HCT116 (cell line): ENCODE measurements around the gene HOTAIR. TPM values are rescaled to one million over a fixed set of nuclear protein-coding genes. Genes with fewer than 3 reads are reported as not detected.

Source experiments
- ATAC-seq: fragments of 200-7000 bp; cut with Tn5 transposase; 2 replicates; pipeline ENCODE4 v1.9.1; 2020; ENCODE audit warnings: mild to moderate bottlenecking, moderate library complexity
- BruUV-seq: library from RNA; stranded (reverse); fragments of 400-500 nt; replicated peaks from 2 replicates; lab custom pipeline; 2021; lab: Mats Ljungman, UMichigan
- CTCF ChIA-PET: fragments of 300-600 bp; sonication (Branson Sonifier 250); formaldehyde crosslinking; loops from one replicate; lab custom pipeline; 2021; ENCODE audit warnings: antibody characterized with exemption; lab: Charles Lee
- POLR2A ChIA-PET: fragments of 300-600, 350-600 bp; sonication (Branson Sonifier 250); formaldehyde crosslinking; loops from one replicate; lab custom pipeline; 2021; ENCODE audit warnings: antibody characterized with exemption; lab: Charles Lee
- RAD21 ChIA-PET, 2 experiments: fragments of 300-600 bp; sonication (Branson Sonifier 250); formaldehyde crosslinking; loops; one replicate each; lab custom pipeline; 2023; ENCODE audit warnings: low total read pairs in 2 of 2; ENCODE audit not compliant: uncharacterized antibody in 2 of 2, unreplicated experiment in 2 of 2, low non-redundant PET in 1 of 2; lab: Charles Lee
- DNase-seq: peaks from one replicate; pipeline ENCODE4 v3.0.0-alpha.2; 2010; ENCODE audit warnings: low read depth, low spot score
- H2AFZ ChIP-seq: fragments of 200-600 bp; shearing (Covaris generic), sonication (generic); 2 replicates; pipeline ENCODE4 v1.6.1; 2017; ENCODE audit warnings: low read depth, mixed run types, mixed read lengths, antibody characterized with exemption, low read length; ENCODE audit not compliant: poor library complexity, severe bottlenecking
- H3K27ac ChIP-seq: 2 replicates; pipeline ENCODE4 v1.5.1; 2012; ENCODE audit warnings: low read depth, low read length
- H3K27me3 ChIP-seq: fragments of 200-600 bp; sonication (generic); 2 replicates; pipeline ENCODE4 v1.6.1; 2016; ENCODE audit warnings: mixed run types, low read length, mixed read lengths; ENCODE audit not compliant: insufficient read depth
- H3K36me3 ChIP-seq, 2 experiments: fragments of 200-500 bp in 1 of 2; fragments of 200-600 bp in 1 of 2; sonication (Bioruptor generic) in 1 of 2; sonication (generic) in 1 of 2; 2 replicates each; pipeline versions ENCODE4 v1.5.1 to v1.6.1; 2014 to 2016; ENCODE audit warnings: low read length in 2 of 2, inconsistent platforms in 1 of 2, mixed read lengths in 1 of 2, mixed run types in 1 of 2; ENCODE audit not compliant: insufficient read depth in 2 of 2, control insufficient read depth in 1 of 2
- H3K4me1 ChIP-seq, 2 experiments: fragments of 200-600 bp in 1 of 2; sonication (generic) in 1 of 2; 2 replicates each; pipeline versions ENCODE4 v1.5.1 to v1.6.1; 2012 to 2017; ENCODE audit warnings: low read length in 2 of 2, inconsistent platforms in 1 of 2, mild to moderate bottlenecking in 1 of 2, mixed read lengths in 1 of 2, mixed run types in 1 of 2, moderate library complexity in 1 of 2; ENCODE audit not compliant: insufficient read depth in 2 of 2, control insufficient read depth in 1 of 2
- H3K4me2 ChIP-seq: fragments of 200-600 bp; sonication (generic); 2 replicates; pipeline ENCODE4 v1.6.1; 2017; ENCODE audit warnings: mixed run types, low read length, mixed read lengths
- H3K4me3 ChIP-seq, 2 experiments: fragments of 200-600 bp in 1 of 2; sonication (generic) in 1 of 2; replicated peaks in 1 of 2; 2 replicates each; pipeline ENCODE4 v1.5.1; 2011 to 2016; ENCODE audit warnings: low read length in 2 of 2, control low read depth in 1 of 2, low read depth in 1 of 2, mild to moderate bottlenecking in 1 of 2, mixed read lengths in 1 of 2, mixed run types in 1 of 2
- H3K79me2 ChIP-seq: fragments of 200-600 bp; sonication (generic); 2 replicates; pipeline ENCODE4 v1.6.1; 2017; ENCODE audit warnings: mild to moderate bottlenecking, mixed run types, low read length, moderate library complexity, mixed read lengths; ENCODE audit not compliant: insufficient read depth
- H3K9ac ChIP-seq: fragments of 200-600 bp; sonication (generic); 2 replicates; pipeline ENCODE4 v1.6.1; 2016; ENCODE audit warnings: low read length, mixed read lengths
- H3K9me2 ChIP-seq: fragments of 200-600 bp; sonication (generic), shearing (Covaris generic); 2 replicates; pipeline ENCODE4 v1.6.1; 2017; ENCODE audit warnings: mixed run types, mild to moderate bottlenecking, moderate library complexity; ENCODE audit not compliant: insufficient read depth
- H3K9me3 ChIP-seq, 2 experiments: fragments of 200-500 bp in 1 of 2; fragments of 200-600 bp in 1 of 2; sonication (Bioruptor generic) in 1 of 2; sonication (generic) in 1 of 2; 2 replicates each; pipeline ENCODE4 v1.6.1; 2014 to 2017; ENCODE audit warnings: low read length in 2 of 2, mixed read lengths in 2 of 2, inconsistent platforms in 1 of 2, low read depth in 1 of 2, mild to moderate bottlenecking in 1 of 2, mixed run types in 1 of 2, moderate library complexity in 1 of 2; ENCODE audit not compliant: control insufficient read depth in 1 of 2, insufficient read depth in 1 of 2
- H4K20me1 ChIP-seq: fragments of 200-600 bp; sonication (generic), shearing (Covaris generic); 2 replicates; pipeline ENCODE4 v1.6.1; 2017; ENCODE audit warnings: mixed run types, mild to moderate bottlenecking, moderate library complexity; ENCODE audit not compliant: insufficient read depth
- CBX3 ChIP-seq: IDR thresholded peaks from 2 replicates; pipeline ENCODE4 v1.6.1; 2012; ENCODE audit warnings: low read depth
- CEBPB ChIP-seq: IDR thresholded peaks from 2 replicates; pipeline ENCODE4 v1.6.1; 2012; ENCODE audit warnings: low read depth
- EGR1 ChIP-seq: IDR thresholded peaks from 2 replicates; pipeline ENCODE4 v1.6.1; 2012; ENCODE audit warnings: low read depth
- ELF1 ChIP-seq: IDR thresholded peaks from 2 replicates; pipeline ENCODE4 v1.6.1; 2012; ENCODE audit warnings: low read depth, borderline replicate concordance
- EZH2 ChIP-seq: fragments of 200-600 bp; sonication (generic); IDR thresholded peaks from 2 replicates; pipeline ENCODE4 v1.6.1; 2017; ENCODE audit warnings: antibody characterized with exemption, mixed run types
- EZH2phosphoT487 ChIP-seq: fragments of 200-600 bp; IDR thresholded peaks from 2 replicates; pipeline ENCODE4 v1.6.1; 2018; ENCODE audit warnings: antibody characterized with exemption, borderline replicate concordance
- FOSL1 ChIP-seq: IDR thresholded peaks from 2 replicates; pipeline ENCODE4 v1.6.1; 2012; ENCODE audit warnings: low read depth
- MAX ChIP-seq: IDR thresholded peaks from 2 replicates; pipeline ENCODE4 v1.6.1; 2012
- POLR2A ChIP-seq: IDR thresholded peaks from 2 replicates; pipeline ENCODE4 v1.7.0; 2011; ENCODE audit warnings: borderline replicate concordance; ENCODE audit not compliant: insufficient read depth, insufficient read length; ENCODE audit errors: extremely low read depth
- POLR2AphosphoS5 ChIP-seq: IDR thresholded peaks from 2 replicates; pipeline ENCODE4 v1.6.1; 2011; ENCODE audit warnings: mild to moderate bottlenecking, low read depth, low read length, moderate library complexity
- ZBTB33 ChIP-seq: IDR thresholded peaks from 2 replicates; pipeline ENCODE4 v1.6.1; 2011; ENCODE audit warnings: mild to moderate bottlenecking, low read length, moderate library complexity; ENCODE audit not compliant: insufficient replicate concordance; ENCODE audit errors: extremely low read depth
- ZFX ChIP-seq: fragments of 450-650 bp; IDR thresholded peaks from 2 replicates; pipeline ENCODE4 v1.6.1; 2017
- ZNF274 ChIP-seq: fragments of 200-500 bp; sonication (Bioruptor generic); IDR thresholded peaks from 2 replicates; pipeline ENCODE4 v1.6.1; 2014; ENCODE audit warnings: mild to moderate bottlenecking, low read depth, low read length, inconsistent platforms
- intact Hi-C: fragments of 100-400 bp; cut with micrococcal nuclease; formaldehyde crosslinking; loops from 2 replicates; pipeline ENCODE4 v1.10.0; 2022
- total RNA-seq: library from RNA; stranded (reverse); gene quantifications from one replicate; pipeline ENCODE4 v1.2.1, GENCODE V29; 2021; ENCODE audit not compliant: unreplicated experiment
- TF ChIP-seq, protein P1 (sequence below): IDR thresholded peaks from 2 replicates; pipeline ENCODE4 v1.6.1; 2012

HOTAIR gene
- total RNA-seq, 1 experiment from 2014 or later: 0.25 TPM

DNA sequence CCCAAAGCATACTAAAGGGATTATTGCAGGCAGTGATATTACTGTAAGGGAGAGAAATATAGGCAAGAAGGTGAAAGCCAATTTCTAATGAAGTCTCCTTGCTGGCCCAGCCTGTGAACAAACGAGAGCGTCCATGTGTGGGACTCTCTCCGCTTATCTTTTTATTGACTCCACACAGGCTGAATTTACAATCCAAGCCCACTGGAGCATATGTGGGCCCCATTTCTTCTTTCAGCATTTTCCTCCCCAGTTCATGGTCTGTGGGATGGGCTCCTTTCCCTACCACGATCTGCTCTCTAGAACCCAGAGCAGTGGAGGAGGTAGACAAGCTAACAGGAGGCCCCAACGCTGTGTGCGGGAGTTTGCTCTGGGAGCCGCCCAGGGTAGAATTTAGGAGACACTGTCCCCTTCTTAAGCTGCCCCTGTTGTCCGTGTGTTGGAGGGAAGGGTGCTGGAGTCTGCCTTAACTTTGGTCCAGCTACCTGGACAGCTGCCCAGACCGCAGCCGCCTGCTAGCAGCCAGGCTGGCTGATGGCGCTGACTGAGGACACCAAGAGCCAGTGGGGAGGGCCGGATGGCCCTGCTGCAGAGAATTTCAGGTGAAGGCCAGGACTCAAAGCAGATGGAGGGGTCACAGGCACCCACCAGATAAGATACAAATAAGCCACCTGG is 5.0 kb downstream of the HOTAIR start (continued):
- TF ChIP-seq POLR2A: no peak
- no peak for TF ChIP-seq CEBPB
- TF ChIP-seq EZH2: no peak
- TF ChIP-seq FOSL1: no peak
- no peak for TF ChIP-seq ELF1

DNA sequence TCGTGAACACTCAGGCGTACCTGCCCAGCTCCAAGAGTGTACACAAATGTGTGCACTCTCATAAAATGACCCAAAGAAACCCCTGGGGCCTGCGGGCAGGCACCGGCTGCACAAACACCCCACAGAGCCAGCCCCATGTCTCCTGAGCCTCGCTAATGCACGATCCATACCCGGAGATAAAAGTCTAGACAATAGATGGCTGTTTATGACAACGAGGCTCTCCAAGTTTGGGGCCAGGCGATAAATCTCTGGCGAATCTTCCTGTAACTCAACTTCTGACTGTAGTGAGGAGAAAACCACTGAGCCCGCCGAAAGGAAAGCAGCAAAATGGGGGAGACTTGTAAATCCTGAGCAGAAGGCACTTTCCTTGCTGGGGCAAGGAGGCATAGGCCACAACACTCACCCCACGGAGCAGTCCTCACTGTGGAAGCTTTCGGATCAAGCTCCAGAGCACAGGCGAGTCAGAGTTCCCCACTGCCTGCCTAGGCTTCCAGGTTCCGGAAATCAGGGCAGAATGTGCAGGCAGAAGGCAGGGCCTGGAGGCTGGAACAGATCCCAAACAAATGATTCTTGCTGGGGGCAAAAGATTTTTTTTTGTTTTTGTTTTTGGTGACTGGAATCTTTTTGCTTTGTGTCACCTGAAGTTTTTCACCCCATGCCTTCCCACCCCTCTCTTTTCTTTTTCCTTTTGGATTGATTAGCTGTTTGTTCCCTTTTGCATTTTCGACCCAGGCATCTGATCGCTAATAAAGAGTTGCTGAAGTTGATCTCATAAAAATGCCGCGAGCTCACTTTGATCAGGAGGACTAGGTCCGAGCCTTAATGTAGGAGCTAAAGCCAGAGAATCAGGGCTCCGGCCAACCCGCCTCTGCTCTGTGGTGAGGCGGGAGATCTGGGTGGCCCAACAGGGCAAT is 6.3 kb downstream of the HOTAIR start:
- ChIA-PET CTCF (no interaction called here), POLR2A (no interaction called here), RAD21 (no interaction called here)
- Histone ChIP-seq H3K9me3 (no peaks in the 10 kb centered on the region), H3K9ac (no peak overlapping the region), H3K27me3 (peaks cover 4% of the 10 kb centered on the region; the same call in 1 of the 2 replicates), H3K4me2 (no peak overlapping the region), H3K36me3 (no peaks in the 10 kb centered on the region), H3K27ac (no peak overlapping the region), H3K4me3 (no peak overlapping the region), H2AFZ (no peak overlapping the region), H3K4me1 (0 out of 4 replicates have a peak, but pooled peaks cover 0 to under 1% of the 10 kb centered on the region in 2 experiments), H3K79me2 (no peaks in the 10 kb centered on the region), H4K20me1 (no peaks in the 10 kb centered on the region), H3K9me2 (no peaks in the 10 kb centered on the region)
- no TSS peak for BruUV-seq
- no peak for ATAC-seq
- DNase-seq: no peak
- intact Hi-C loops: no loop called here
- TF ChIP-seq MAX (no peak), ZFX (no peak), CEBPB (no peak), POLR2AphosphoS5 (no peak), EZH2phosphoT487 (no peak), POLR2A (no peak), ZNF274 (no peak), ZBTB33 (no peak), CBX3 (no peak), FOSL1 (no peak), EGR1 (no peak), ELF1 (no peak)
- TF ChIP-seq, protein P1, sequence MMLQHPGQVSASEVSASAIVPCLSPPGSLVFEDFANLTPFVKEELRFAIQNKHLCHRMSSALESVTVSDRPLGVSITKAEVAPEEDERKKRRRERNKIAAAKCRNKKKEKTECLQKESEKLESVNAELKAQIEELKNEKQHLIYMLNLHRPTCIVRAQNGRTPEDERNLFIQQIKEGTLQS: no peak
